SU-DHL-6 (cell line): ENCODE results near the gene TSTD1.

ENCODE experiments used
- H2AFZ ChIP-seq: fragments of 200-600 bp; sonication (generic); 2 replicates; pipeline ENCODE4 v1.6.1; 2014; ENCODE audit warnings: low read depth, mild to moderate bottlenecking, moderate library complexity, mixed read lengths, antibody characterized with exemption, low read length; ENCODE audit not compliant: severe bottlenecking
- H3F3A ChIP-seq: fragments of 200-600 bp; shearing (Covaris generic); 2 replicates; pipeline ENCODE4 v1.6.0; 2016; ENCODE audit warnings: antibody characterized with exemption, mild to moderate bottlenecking; ENCODE audit not compliant: insufficient read depth
- H3K27ac ChIP-seq: fragments of 200-600 bp; sonication (generic); 2 replicates; pipeline ENCODE4 v1.5.1; 2016; ENCODE audit warnings: low read depth, mild to moderate bottlenecking, low read length, moderate library complexity, mixed read lengths
- H3K27me3 ChIP-seq: fragments of 200-600 bp; sonication (generic), shearing (Covaris generic); 2 replicates; pipeline ENCODE4 v1.6.0; 2014; ENCODE audit warnings: mild to moderate bottlenecking, low read length
- H3K36me3 ChIP-seq: fragments of 200-600 bp; sonication (generic); 2 replicates; pipeline ENCODE4 v1.6.1; 2014; ENCODE audit warnings: mild to moderate bottlenecking, low read length, mixed read lengths
- H3K4me2 ChIP-seq: fragments of 300-600, 200-600 bp; shearing (Covaris generic), sonication (generic); 2 replicates; pipeline ENCODE4 v1.6.0; 2014; ENCODE audit warnings: low read length, low read depth, mild to moderate bottlenecking; ENCODE audit not compliant: poor library complexity, severe bottlenecking
- H3K4me3 ChIP-seq: fragments of 200-600 bp; sonication (generic); 2 replicates; pipeline ENCODE4 v1.5.1; 2014; ENCODE audit warnings: antibody characterized with exemption, low read length, mild to moderate bottlenecking, mixed read lengths; ENCODE audit not compliant: insufficient read depth, poor library complexity, severe bottlenecking
- H3K79me2 ChIP-seq: fragments of 200-600 bp; sonication (generic); 2 replicates; pipeline ENCODE4 v1.6.1; 2014; ENCODE audit warnings: mild to moderate bottlenecking, low read length, moderate library complexity; ENCODE audit not compliant: insufficient read depth
- H3K9ac ChIP-seq: fragments of 200-600 bp; sonication (generic); 2 replicates; pipeline ENCODE4 v1.7.0; 2014; ENCODE audit warnings: mild to moderate bottlenecking, low read length
- H3K9me2 ChIP-seq: fragments of 200-600 bp; sonication (generic); replicated peaks from 2 replicates; pipeline ENCODE4 v1.6.1; 2014; ENCODE audit warnings: low read length; ENCODE audit not compliant: insufficient read depth
- H3K9me3 ChIP-seq: fragments of 200-600 bp; sonication (generic); 2 replicates; pipeline ENCODE4 v1.6.1; 2014; ENCODE audit warnings: low read length, mixed read lengths; ENCODE audit not compliant: insufficient read depth
- H4K20me1 ChIP-seq: fragments of 200-600 bp; sonication (generic); 2 replicates; pipeline ENCODE4 v1.6.1; 2014; ENCODE audit warnings: low read depth, mild to moderate bottlenecking, antibody characterized with exemption, low read length, moderate library complexity, mixed read lengths
- EZH2phosphoT487 ChIP-seq: fragments of 200-600 bp; sonication (generic), shearing (Covaris generic); conservative IDR thresholded peaks from 2 replicates; pipeline ENCODE4 v1.6.1; 2018; ENCODE audit warnings: mild to moderate bottlenecking, antibody characterized with exemption, low read length, moderate library complexity, mixed read lengths
- TF ChIP-seq, protein P1 (sequence below): fragments of 200-600 bp; sonication (generic); IDR thresholded peaks from one replicate; pipeline ENCODE4 v1.5.1; 2017; ENCODE audit warnings: antibody characterized with exemption, mild to moderate bottlenecking, low read length, moderate library complexity; ENCODE audit not compliant: insufficient read depth, poor library complexity, severe bottlenecking

The TSTD1 gene

DNA sequence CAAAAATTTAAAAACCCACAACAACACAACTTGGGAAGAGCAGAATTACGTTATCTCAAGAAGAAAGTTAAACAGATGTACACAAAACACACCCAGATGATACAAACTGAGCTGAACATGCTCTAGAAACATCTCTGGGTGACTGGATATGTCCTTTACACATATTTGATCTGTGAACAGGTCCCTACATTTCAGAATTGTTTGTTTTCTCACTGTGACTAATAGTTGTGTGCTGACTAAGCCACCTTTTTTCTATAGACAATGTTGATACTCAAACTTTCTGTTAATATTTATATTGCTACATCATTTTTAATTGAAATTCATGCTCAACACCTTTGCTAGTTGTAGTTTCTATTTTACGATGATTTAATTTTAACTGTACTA lies 16.8 kb downstream of the TSTD1 start:
- H2AFZ ChIP-seq, result peak overlapping the region; percentile 95
- H3K4me2 ChIP-seq, result peak overlapping the region; percentile 68
- H3K9ac ChIP-seq, result peak overlapping the region; percentile 59; the same call in 1 of the 2 replicates
- H3K9me2 ChIP-seq, result no peaks in the 10 kb centered on the region
- H3K27ac ChIP-seq, result no peak overlapping the region
- no peaks in the 10 kb centered on the region for H3K79me2 ChIP-seq
- H3K27me3 ChIP-seq, result 0 out of 2 replicates have a peak, but pooled peaks cover 3% of the 10 kb centered on the region
- no peaks in the 10 kb centered on the region for H4K20me1 ChIP-seq
- no peaks in the 10 kb centered on the region for H3K9me3 ChIP-seq
- TF ChIP-seq EZH2phosphoT487, result no peak
- TF ChIP-seq, protein P1, sequence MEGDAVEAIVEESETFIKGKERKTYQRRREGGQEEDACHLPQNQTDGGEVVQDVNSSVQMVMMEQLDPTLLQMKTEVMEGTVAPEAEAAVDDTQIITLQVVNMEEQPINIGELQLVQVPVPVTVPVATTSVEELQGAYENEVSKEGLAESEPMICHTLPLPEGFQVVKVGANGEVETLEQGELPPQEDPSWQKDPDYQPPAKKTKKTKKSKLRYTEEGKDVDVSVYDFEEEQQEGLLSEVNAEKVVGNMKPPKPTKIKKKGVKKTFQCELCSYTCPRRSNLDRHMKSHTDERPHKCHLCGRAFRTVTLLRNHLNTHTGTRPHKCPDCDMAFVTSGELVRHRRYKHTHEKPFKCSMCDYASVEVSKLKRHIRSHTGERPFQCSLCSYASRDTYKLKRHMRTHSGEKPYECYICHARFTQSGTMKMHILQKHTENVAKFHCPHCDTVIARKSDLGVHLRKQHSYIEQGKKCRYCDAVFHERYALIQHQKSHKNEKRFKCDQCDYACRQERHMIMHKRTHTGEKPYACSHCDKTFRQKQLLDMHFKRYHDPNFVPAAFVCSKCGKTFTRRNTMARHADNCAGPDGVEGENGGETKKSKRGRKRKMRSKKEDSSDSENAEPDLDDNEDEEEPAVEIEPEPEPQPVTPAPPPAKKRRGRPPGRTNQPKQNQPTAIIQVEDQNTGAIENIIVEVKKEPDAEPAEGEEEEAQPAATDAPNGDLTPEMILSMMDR, result no peak
- H3K36me3 ChIP-seq, result no peaks in the 10 kb centered on the region
- peaks cover 21% of the 10 kb centered on the region for H3F3A ChIP-seq
- peak overlapping the region; percentile 77 for H3K4me3 ChIP-seq

DNA sequence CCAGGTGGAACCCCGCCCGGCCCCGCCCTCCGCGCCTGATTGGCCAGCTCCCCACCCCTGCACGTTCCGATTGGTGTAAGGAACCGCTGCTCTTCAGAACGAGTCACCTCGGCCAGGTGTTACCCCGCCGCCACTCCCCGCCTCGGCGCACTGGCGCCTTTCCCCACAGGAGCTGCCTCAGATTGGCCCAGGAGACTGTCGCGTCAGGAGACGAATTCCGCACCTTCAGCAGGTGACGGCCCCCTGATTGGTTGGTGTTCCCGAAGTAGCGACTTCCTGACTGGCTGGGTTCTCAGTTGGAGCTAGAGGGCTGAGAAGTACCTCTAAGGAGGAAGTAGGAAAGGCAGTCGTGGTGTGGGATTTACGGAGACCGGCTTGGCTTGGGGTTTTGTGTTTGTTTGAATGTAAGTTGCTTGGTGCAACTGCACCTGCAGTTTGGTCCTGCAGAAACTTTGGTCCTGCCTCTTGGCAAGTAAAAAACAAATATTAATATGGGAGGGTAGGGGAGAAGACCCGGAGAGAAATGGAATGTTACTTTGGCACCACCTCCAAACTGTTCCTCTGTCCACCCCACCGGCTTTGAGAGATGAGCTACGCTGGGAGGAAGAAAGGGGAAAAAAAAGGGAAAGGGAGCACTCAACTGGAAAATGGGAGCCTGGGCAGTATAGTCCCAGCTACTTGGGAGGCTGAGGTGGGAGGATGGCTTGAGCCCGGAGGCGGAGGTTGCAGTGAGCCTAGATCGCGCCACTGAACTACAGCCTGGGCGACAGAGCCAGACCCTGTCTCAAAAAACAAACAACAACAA lies 17.4 kb downstream of the TSTD1 start:
- Histone ChIP-seq H3K4me2 (peak overlapping the region; percentile 68), H3K9me3 (no peaks in the 10 kb centered on the region), H3K27me3 (0 out of 2 replicates have a peak, but pooled peaks cover 3% of the 10 kb centered on the region), H3K9me2 (no peaks in the 10 kb centered on the region), H4K20me1 (no peaks in the 10 kb centered on the region), H3K4me3 (peak overlapping the region; percentile 77), H2AFZ (peak overlapping the region; percentile 95), H3K36me3 (no peaks in the 10 kb centered on the region), H3K9ac (peak overlapping the region; percentile 59), H3K27ac (no peak overlapping the region), H3F3A (peaks cover 21% of the 10 kb centered on the region), H3K79me2 (no peaks in the 10 kb centered on the region)
- TF ChIP-seq EZH2phosphoT487, result no peak
- TF ChIP-seq, protein P1, result no peak

- Histone ChIP-seq H2AFZ (peak within 1 kb of the TSS; percentile 95), H3F3A (peaks cover 21% of the 10 kb centered on the region), H3K36me3 (no peaks in the 10 kb centered on the region), H3K9me3 (no peaks in the 10 kb centered on the region), H3K4me3 (peak within 1 kb of the TSS; percentile 77), H3K4me2 (peak within 1 kb of the TSS; percentile 68), H3K27me3 (0 out of 2 replicates have a peak, but pooled peaks cover 3% of the 10 kb centered on the region), H3K27ac (no peak within 1 kb of the TSS), H3K9ac (peak within 1 kb of the TSS; percentile 59), H3K79me2 (no peaks in the 10 kb centered on the region), H3K9me2 (no peaks in the 10 kb centered on the region), H4K20me1 (no peaks in the 10 kb centered on the region)
- TF ChIP-seq, protein P1, result no peak
- TF ChIP-seq EZH2phosphoT487, result no peak
Observed at GRCh38 chr1:161020509-161021164, 18.1 kb downstream of the TSTD1 start, which contains the start of gene F11R. Gene F11R (minus strand): TSS chr1:161021152. CDS start chr1:161021073, 79 bp downstream.
